ENCODE results near the gene DSN1.

The DSN1 gene

DNA sequence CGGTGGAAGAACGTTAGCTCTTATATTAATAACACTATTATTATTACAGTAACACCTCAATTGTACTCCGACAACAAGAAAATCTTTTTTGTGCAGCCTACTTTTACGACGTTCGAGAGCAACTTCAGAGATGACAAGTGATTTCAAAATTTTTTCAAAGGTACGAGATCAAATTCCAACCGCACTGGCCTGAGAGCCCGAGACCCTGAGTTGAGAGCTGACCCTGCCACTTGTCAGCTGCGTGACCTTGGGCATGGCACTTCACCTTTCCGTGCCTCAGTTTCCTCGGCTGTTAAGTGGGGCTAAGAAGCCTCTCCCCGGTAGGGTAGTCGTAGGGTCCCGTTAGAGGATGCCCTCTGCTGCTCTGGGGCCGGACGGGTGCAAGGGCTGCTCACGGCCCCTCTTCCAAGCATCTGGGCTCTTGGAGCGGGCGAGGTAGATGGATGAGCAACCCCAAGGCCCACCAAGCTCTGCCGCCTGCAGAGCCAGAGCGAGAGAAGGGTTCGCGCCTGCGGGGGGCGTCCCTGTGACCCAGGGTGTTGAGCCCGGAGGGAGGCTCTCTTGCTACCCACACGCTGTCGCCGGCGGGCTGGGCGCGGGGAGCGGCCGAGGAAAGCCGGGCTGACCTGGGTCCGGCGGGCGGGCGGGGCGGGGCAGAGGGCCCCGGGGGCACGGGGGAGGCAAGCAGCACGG, 28.2 kb downstream of the DSN1 start:
- DNase-seq (ENCODE audit: low read depth), result no peak
- TF ChIP-seq, protein P1, sequence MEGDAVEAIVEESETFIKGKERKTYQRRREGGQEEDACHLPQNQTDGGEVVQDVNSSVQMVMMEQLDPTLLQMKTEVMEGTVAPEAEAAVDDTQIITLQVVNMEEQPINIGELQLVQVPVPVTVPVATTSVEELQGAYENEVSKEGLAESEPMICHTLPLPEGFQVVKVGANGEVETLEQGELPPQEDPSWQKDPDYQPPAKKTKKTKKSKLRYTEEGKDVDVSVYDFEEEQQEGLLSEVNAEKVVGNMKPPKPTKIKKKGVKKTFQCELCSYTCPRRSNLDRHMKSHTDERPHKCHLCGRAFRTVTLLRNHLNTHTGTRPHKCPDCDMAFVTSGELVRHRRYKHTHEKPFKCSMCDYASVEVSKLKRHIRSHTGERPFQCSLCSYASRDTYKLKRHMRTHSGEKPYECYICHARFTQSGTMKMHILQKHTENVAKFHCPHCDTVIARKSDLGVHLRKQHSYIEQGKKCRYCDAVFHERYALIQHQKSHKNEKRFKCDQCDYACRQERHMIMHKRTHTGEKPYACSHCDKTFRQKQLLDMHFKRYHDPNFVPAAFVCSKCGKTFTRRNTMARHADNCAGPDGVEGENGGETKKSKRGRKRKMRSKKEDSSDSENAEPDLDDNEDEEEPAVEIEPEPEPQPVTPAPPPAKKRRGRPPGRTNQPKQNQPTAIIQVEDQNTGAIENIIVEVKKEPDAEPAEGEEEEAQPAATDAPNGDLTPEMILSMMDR (conservative IDR thresholded peaks at IDR 0.05; ENCODE audit: low read length), result 0 out of 2 replicates have a peak, but pooled peaks have one; percentile 1

DNA sequence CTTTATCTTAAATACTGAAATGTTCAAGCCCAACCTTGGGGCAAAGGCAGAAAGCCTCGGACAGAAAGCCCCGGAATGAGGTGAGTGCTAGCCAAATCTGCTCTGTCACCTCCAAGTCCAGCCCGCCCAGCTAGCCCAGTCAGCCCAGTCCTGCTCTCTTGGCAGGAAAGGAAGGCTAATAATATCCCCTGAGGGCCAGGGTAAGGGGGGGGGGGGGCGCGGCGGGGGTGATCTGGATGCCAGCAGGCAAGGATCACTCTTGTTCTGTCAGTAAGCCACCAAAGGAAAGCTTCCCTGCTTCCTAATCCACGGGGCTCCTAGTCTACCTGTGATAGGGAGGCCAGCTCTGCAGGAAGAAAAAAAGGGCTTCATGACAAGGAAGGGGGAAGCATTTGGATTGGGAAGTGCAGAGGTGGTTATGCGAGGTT, 28.8 kb downstream of the DSN1 start:
- peak overlapping the region; percentile 76 for H3K4me3 ChIP-seq (ENCODE audit: low read length)
- DNase-seq (ENCODE audit: low read depth), result peak; percentile 49
- TF ChIP-seq, protein P1 (conservative IDR thresholded peaks at IDR 0.05; ENCODE audit: low read length), result no peak

More for the DNA sequence above, 28.2 kb downstream of the DSN1 start:
- H3K4me3 ChIP-seq (ENCODE audit: low read length), result peak overlapping the region; percentile 76

DNA sequence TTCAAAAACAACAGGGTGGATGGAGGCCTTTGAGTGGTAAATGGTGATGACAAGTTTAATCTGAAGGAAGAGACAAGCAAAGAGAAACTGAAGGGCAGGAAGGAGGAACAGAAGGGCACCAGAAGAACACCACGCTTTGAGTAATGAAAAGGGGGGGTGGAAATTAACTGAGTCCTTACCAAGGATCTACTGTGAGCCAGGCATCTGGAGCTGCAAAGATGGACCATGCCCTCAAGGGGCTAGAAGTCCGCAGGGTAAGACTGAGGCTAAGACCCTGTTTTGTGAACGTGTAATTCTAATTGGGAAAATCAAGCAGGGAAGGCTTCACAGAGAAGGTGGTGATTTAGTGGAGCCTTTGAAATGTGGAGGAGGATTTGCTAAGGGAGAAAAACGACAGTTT, 29.3 kb downstream of the DSN1 start:
- H3K4me3 ChIP-seq (ENCODE audit: low read length), result no peak overlapping the region
- TF ChIP-seq, protein P1 (conservative IDR thresholded peaks at IDR 0.05; ENCODE audit: low read length), result no peak
- no peak for DNase-seq (ENCODE audit: low read depth)

DNA sequence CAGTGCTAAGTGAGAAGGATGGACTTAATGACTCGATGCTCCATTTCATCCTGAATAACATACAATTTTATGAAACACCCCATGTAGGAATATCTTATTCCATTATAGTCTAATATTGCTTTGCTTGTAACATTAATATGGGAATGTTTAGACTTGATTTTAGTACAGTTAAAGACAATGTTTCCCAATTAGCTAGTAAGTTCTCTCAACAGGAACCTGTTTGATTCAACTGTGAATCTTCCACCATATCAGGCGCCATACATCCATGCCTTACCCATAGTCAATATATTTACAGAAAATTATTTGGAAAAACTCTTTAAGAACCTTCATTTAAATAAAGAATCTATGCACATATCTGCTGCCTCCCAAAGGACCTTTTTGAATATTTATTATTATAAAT, 31.0 kb downstream of the DSN1 start:
- no peak overlapping the region for H3K4me3 ChIP-seq (ENCODE audit: low read length)
- TF ChIP-seq, protein P1 (conservative IDR thresholded peaks at IDR 0.05; ENCODE audit: low read length), result no peak

DNA sequence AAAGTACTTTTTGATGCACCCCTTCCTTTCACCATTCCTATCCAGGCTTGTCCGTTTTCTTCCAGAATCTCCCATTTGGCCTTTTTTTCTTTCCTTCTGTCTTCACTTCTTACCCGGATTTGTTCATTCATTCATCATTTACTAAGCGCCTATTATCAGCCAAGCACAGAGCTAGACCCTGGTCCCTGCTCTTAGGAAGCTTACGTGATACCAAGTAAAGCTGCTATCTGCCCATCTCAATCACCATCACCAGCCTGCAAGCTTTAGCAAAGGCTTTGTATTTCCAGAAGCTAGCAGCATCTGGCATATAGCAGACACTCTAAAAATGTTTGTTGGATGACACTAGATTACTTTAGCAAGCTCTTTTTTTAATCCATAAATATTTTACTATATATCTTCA, 32.5 kb downstream of the DSN1 start:
- TF ChIP-seq, protein P1 (conservative IDR thresholded peaks at IDR 0.05; ENCODE audit: low read length), result no peak
- no peak overlapping the region for H3K4me3 ChIP-seq (ENCODE audit: low read length)
- no peak for DNase-seq (ENCODE audit: low read depth)

More for the DNA sequence above, 31.0 kb downstream of the DSN1 start:
- DNase-seq (ENCODE audit: low read depth), result no peak

DNA sequence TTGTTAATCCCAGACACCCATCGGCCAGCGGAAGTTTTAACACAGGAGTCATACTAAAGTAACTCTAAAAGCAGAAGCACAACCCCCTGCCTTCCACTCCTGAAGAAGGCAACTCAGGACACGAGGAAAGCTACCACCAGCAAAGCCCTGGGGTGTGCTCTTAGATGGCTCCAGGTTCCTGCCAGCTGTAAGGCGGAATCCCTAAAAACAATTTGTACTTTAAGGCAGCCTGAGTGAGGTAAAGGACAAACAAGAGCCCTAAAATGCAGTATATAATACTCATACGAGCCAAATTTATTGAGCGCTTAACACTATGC, 36.4 kb downstream of the DSN1 start:
- no peak for DNase-seq (ENCODE audit: low read depth)
- TF ChIP-seq, protein P1 (conservative IDR thresholded peaks at IDR 0.05; ENCODE audit: low read length), result no peak
- no peak overlapping the region for H3K4me3 ChIP-seq (ENCODE audit: low read length)

DNA sequence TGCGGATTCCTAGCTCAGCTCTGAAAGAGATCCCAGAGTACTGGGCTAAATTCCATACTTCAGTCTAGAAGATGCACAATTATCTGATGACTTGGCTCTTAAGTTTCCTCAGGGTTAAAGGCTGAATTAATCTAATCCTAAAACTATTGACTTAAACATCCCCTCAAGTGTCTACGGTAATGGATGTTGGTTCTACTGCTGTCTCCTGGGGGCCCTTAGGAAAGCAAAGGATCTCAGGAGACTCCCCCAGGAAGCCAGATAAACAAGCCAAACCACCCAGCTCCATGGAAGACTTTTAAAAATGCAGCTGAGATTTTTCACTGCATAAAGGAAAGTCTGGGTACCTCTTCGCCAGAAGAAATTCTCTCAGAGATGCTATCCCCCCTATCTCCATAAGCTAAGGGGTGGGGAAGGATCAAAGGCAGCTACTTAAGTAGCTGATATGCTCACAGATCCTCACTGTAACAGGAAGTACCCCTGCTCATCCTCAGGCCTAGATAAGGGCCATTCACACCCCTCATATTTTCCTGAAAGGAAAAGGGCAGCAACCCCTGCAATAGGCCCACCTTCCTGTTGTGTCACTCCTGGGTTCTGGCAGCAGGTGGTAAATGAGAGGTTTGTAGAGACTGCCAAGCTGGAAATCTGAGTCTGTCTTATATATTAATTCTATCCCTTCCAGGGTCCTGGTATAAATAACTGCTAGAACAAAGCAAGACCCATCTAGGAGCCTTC, 36.9 kb downstream of the DSN1 start:
- TF ChIP-seq, protein P1 (conservative IDR thresholded peaks at IDR 0.05; ENCODE audit: low read length), result no peak
- no peak overlapping the region for H3K4me3 ChIP-seq (ENCODE audit: low read length)
- no peak for DNase-seq (ENCODE audit: low read depth)

All from AG10803 (cell line).